Measurements from ENCODE around the gene SRL. TPM values are rescaled to one million over a fixed set of nuclear protein-coding genes. Genes with fewer than 3 reads are reported as not detected.

The SRL gene
- total RNA-seq, 4 donors from 2014 or later: 0.04 to 1.8 (median 0.38) TPM; not detected in 1

- Histone ChIP-seq H3K4me1 (no peaks in the 10 kb centered on the region), H3K4me3 (no peak overlapping the region), H3K27me3 (no peaks in the 10 kb centered on the region), H3K36me3 (no peaks in the 10 kb centered on the region), H3K27ac (no peak overlapping the region), H3K9me3 (no peaks in the 10 kb centered on the region)
- DNase-seq: no peak
- TF ChIP-seq POLR2A (IDR thresholded peaks at IDR 0.05) (no peak), CTCF (IDR thresholded peaks at IDR 0.05) (no peak)
- intact Hi-C loops (cut with DNase I): no loop called here
- WGBS, 2 donors: 87 to 96% methylated on average over 2 of the region's 2 CpGs
Measured at GRCh38 chr16:4227040-4227332, 14.9 kb downstream of the SRL start.

GRCh38 chr16:4226251-4227039, 15.4 kb downstream of the SRL start:
- Histone ChIP-seq H3K4me1 (no peaks in the 10 kb centered on the region), H3K9me3 (no peaks in the 10 kb centered on the region), H3K36me3 (no peaks in the 10 kb centered on the region), H3K27ac (no peak overlapping the region), H3K4me3 (no peak overlapping the region), H3K27me3 (no peaks in the 10 kb centered on the region)
- WGBS, 2 donors: 68 to 81% methylated on average over 5 of the region's 5 CpGs
- no peak for TF ChIP-seq CTCF (IDR thresholded peaks at IDR 0.05)
- no peak for TF ChIP-seq POLR2A (IDR thresholded peaks at IDR 0.05)
- no peak for DNase-seq
- intact Hi-C loops (cut with DNase I): no loop called here

GRCh38 chr16:4225075-4225474, 16.8 kb downstream of the SRL start:
- TF ChIP-seq POLR2A (IDR thresholded peaks at IDR 0.05) (no peak), CTCF (IDR thresholded peaks at IDR 0.05) (no peak)
- no peak overlapping the region for H3K4me3 ChIP-seq
- H3K4me1 ChIP-seq: no peaks in the 10 kb centered on the region
- intact Hi-C loops (cut with DNase I): no loop called here
- DNase-seq: no peak
- no peak overlapping the region for H3K27ac ChIP-seq
- no peaks in the 10 kb centered on the region for H3K36me3 ChIP-seq
- no peaks in the 10 kb centered on the region for H3K27me3 ChIP-seq
- 72 to 77% methylated on average over 2 of the region's 2 CpGs for WGBS, 2 donors
- no peaks in the 10 kb centered on the region for H3K9me3 ChIP-seq

- no peak for TF ChIP-seq POLR2A (IDR thresholded peaks at IDR 0.05)
- TF ChIP-seq CTCF (IDR thresholded peaks at IDR 0.05): no peak
- Histone ChIP-seq H3K4me3 (no peak overlapping the region), H3K27ac (no peak overlapping the region), H3K27me3 (no peaks in the 10 kb centered on the region), H3K36me3 (no peaks in the 10 kb centered on the region), H3K9me3 (no peaks in the 10 kb centered on the region), H3K4me1 (peaks cover 0 to 21% (median 9%) of the 10 kb centered on the region in 3 donors)
- intact Hi-C loops (cut with DNase I): no loop called here
- 80 to 86% methylated on average over 1 to 2 of the region's 5 CpGs for WGBS, 2 donors
- DNase-seq: no peak
Measured at GRCh38 chr16:4220358-4220757, 21.5 kb downstream of the SRL start.

GRCh38 chr16:4218202-4218601, 23.7 kb downstream of the SRL start:
- WGBS, 2 donors: 60 to 68% methylated on average over 1 to 7 of the region's 14 CpGs
- H3K4me1 ChIP-seq: peaks cover 4 to 43% (median 13%) of the 10 kb centered on the region in 3 donors
- intact Hi-C loops (cut with DNase I): no loop called here
- TF ChIP-seq POLR2A (IDR thresholded peaks at IDR 0.05) (no peak), CTCF (IDR thresholded peaks at IDR 0.05) (no peak)
- no peak overlapping the region for H3K4me3 ChIP-seq
- no peak for DNase-seq
- H3K36me3 ChIP-seq: no peaks in the 10 kb centered on the region
- no peaks in the 10 kb centered on the region for H3K27me3 ChIP-seq
- H3K9me3 ChIP-seq: no peaks in the 10 kb centered on the region
- H3K27ac ChIP-seq: peak overlapping the region in 2 of 4 donors; percentile 39 to 44
